GM12891 (cell line): ENCODE measurements around the gene APLP2.

Experiments used
- POLR2A ChIP-seq: IDR thresholded peaks from 2 replicates; pipeline ENCODE4 v1.6.1; 2011; ENCODE audit warnings: low read depth, low read length, control low read depth
- POLR2AphosphoS5 ChIP-seq: IDR thresholded peaks from 2 replicates; pipeline ENCODE4 v1.6.1; 2011; ENCODE audit warnings: low read depth, low read length, control low read depth
- SPI1 ChIP-seq: IDR thresholded peaks from 2 replicates; pipeline ENCODE4 v1.6.1; 2011; ENCODE audit warnings: low read depth, low read length, control low read depth

GRCh38 chr11:130123414-130124040 is 53.8 kb downstream of the APLP2 start:
- TF ChIP-seq POLR2A (no peak), POLR2AphosphoS5 (no peak), SPI1 (no peak)
